ENCODE results near the gene THTPA. TPM values are rescaled to one million over a fixed set of nuclear protein-coding genes. Genes with fewer than 3 reads are reported as not detected.
A peak's percentile ranks its signal among the peaks of the same experiment; 100 is the strongest.

The THTPA gene
- polyA plus RNA-seq, 3 donors = 15.3 to 18.2 (median 17.0) TPM

GRCh38 chr14:23525611-23526010 is 30.5 kb upstream of the THTPA start:
- no peaks in the 10 kb centered on the region for H3K27me3 ChIP-seq (ENCODE audit: control insufficient read depth in 2 of 2, insufficient read depth in 2 of 2, low read length in 2 of 2)
- H3K27me3 Mint-ChIP-seq (ENCODE audit: low read depth in 3 of 3) = peaks cover 0 to 8% (median 2%) of the 10 kb centered on the region in 3 donors
- no peak overlapping the region for H2AFZ ChIP-seq (ENCODE audit: insufficient read depth, low read depth, low read length, poor library complexity, severe bottlenecking)
- no peaks in the 10 kb centered on the region for H3K36me3 Mint-ChIP-seq
- no peak overlapping the region for H3K9ac ChIP-seq (ENCODE audit: insufficient read depth, low read length, poor library complexity, severe bottlenecking)
- peaks cover 21% of the 10 kb centered on the region for H3K4me1 Mint-ChIP-seq
- no peak for DNase-seq
- H3K4me2 ChIP-seq (replicated peaks; ENCODE audit: extremely low read depth, low read length, poor library complexity, severe bottlenecking) = no peak overlapping the region
- H3K36me3 ChIP-seq (replicated peaks in 1 of 2; ENCODE audit: control insufficient read depth in 1 of 2, insufficient read depth in 2 of 2, low read length in 2 of 2) = no peaks in the 10 kb centered on the region
- H3K27ac Mint-ChIP-seq = no peak overlapping the region
- no peaks in the 10 kb centered on the region for H3K9me3 ChIP-seq (replicated peaks in 1 of 2; ENCODE audit: control insufficient read depth in 1 of 2, insufficient read depth in 1 of 2, low read length in 2 of 2)
- no peak for TF ChIP-seq CTCF (IDR thresholded peaks at IDR 0.05)
- H4K20me1 ChIP-seq (ENCODE audit: insufficient read depth, low read length) = no peaks in the 10 kb centered on the region
- H3K79me2 ChIP-seq (ENCODE audit: insufficient read depth, low read length) = no peaks in the 10 kb centered on the region
- peaks cover 16 to 18% of the 10 kb centered on the region in 2 donors for H3K4me1 ChIP-seq (ENCODE audit: control insufficient read depth in 1 of 2, insufficient read depth in 2 of 2, low read length in 2 of 2)
- H3K4me3 ChIP-seq (replicated peaks in 1 of 3; ENCODE audit: low read depth in 2 of 3, low read length in 3 of 3) = no peak overlapping the region
- H3K27ac ChIP-seq (ENCODE audit: low read depth in 1 of 2, low read length in 2 of 2) = no peak overlapping the region
- 94% methylated on average over 6 of the region's 8 CpGs for WGBS (ENCODE audit: insufficient coverage)
- H3K4me3 Mint-ChIP-seq = peak overlapping the region in 1 of 2 donors; percentile 0
- H3K9me3 Mint-ChIP-seq = peaks cover 0 to 2% (median 0%) of the 10 kb centered on the region in 7 donors
- intact Hi-C loops (cut with micrococcal nuclease) = no loop called here

- no peak overlapping the region for H3K4me2 ChIP-seq (replicated peaks; ENCODE audit: extremely low read depth, low read length, poor library complexity, severe bottlenecking)
Observed at GRCh38 chr14:23528555-23528954, 27.5 kb upstream of the THTPA start.

More at GRCh38 chr14:23528555-23528954, 27.5 kb upstream of the THTPA start:
- Mint-ChIP-seq H3K27me3 (ENCODE audit: low read depth in 3 of 3) (peaks cover 0 to 9% (median 4%) of the 10 kb centered on the region in 3 donors), H3K27ac (no peak overlapping the region), H3K4me3 (no peak overlapping the region), H3K9me3 (peaks cover 0 to 2% (median 0%) of the 10 kb centered on the region in 7 donors), H3K36me3 (no peaks in the 10 kb centered on the region), H3K4me1 (peaks cover 12% of the 10 kb centered on the region)
- TF ChIP-seq CTCF (IDR thresholded peaks at IDR 0.05) = no peak
- H3K4me3 ChIP-seq (replicated peaks in 1 of 3; ENCODE audit: low read depth in 2 of 3, low read length in 3 of 3) = no peak overlapping the region
- no peaks in the 10 kb centered on the region for H4K20me1 ChIP-seq (ENCODE audit: insufficient read depth, low read length)
- H3K4me1 ChIP-seq (ENCODE audit: control insufficient read depth in 1 of 2, insufficient read depth in 2 of 2, low read length in 2 of 2) = peaks cover 0 to 4% of the 10 kb centered on the region in 2 donors
- no peaks in the 10 kb centered on the region for H3K27me3 ChIP-seq (ENCODE audit: control insufficient read depth in 2 of 2, insufficient read depth in 2 of 2, low read length in 2 of 2)
- H3K27ac ChIP-seq (ENCODE audit: low read depth in 1 of 2, low read length in 2 of 2) = no peak overlapping the region
- intact Hi-C loops (cut with micrococcal nuclease) = no loop called here
- DNase-seq = no peak
- no peaks in the 10 kb centered on the region for H3K9me3 ChIP-seq (replicated peaks in 1 of 2; ENCODE audit: control insufficient read depth in 1 of 2, insufficient read depth in 1 of 2, low read length in 2 of 2)
- H2AFZ ChIP-seq (ENCODE audit: insufficient read depth, low read depth, low read length, poor library complexity, severe bottlenecking) = no peak overlapping the region
- H3K9ac ChIP-seq (ENCODE audit: insufficient read depth, low read length, poor library complexity, severe bottlenecking) = no peak overlapping the region
- WGBS (ENCODE audit: insufficient coverage) = no CpG with 5 or more reads among the region's 1 CpG
- no peaks in the 10 kb centered on the region for H3K79me2 ChIP-seq (ENCODE audit: insufficient read depth, low read length)
- no peaks in the 10 kb centered on the region for H3K36me3 ChIP-seq (replicated peaks in 1 of 2; ENCODE audit: control insufficient read depth in 1 of 2, insufficient read depth in 2 of 2, low read length in 2 of 2)
